IMR-90 (cell line): ENCODE results near the gene HPN.

Experiments used
- CTCF ChIP-seq: conservative IDR thresholded peaks from 2 replicates; pipeline ENCODE4 v1.5.1; 2012; ENCODE audit warnings: mild to moderate bottlenecking, low read depth, low read length, improper control_type of control experiment
- ELK1 ChIP-seq: fragments of 150-350 bp; IDR thresholded peaks from 2 replicates; pipeline ENCODE4 v1.6.1; 2016; ENCODE audit warnings: low read depth, mild to moderate bottlenecking, low read length, moderate library complexity, borderline replicate concordance
- FOS ChIP-seq: fragments of 150-350 bp; IDR thresholded peaks from 2 replicates; pipeline ENCODE4 v1.6.1; 2016; ENCODE audit warnings: low read depth, low read length
- MAFK ChIP-seq: IDR thresholded peaks from 2 replicates; pipeline ENCODE4 v1.6.1; 2012; ENCODE audit warnings: low read depth, low read length, improper control_type of control experiment
- MXI1 ChIP-seq: IDR thresholded peaks from 2 replicates; pipeline ENCODE4 v1.6.1; 2012; ENCODE audit warnings: low read depth, mild to moderate bottlenecking, low read length, moderate library complexity, borderline replicate concordance
- POLR2A ChIP-seq: IDR thresholded peaks from 2 replicates; pipeline ENCODE4 v1.6.1; 2012; ENCODE audit warnings: mild to moderate bottlenecking, low read depth, low read length
- RAD21 ChIP-seq: IDR thresholded peaks from 2 replicates; pipeline ENCODE4 v1.6.1; 2012; ENCODE audit warnings: low read length, improper control_type of control experiment
- RCOR1 ChIP-seq: IDR thresholded peaks from 2 replicates; pipeline ENCODE4 v1.6.1; 2012; ENCODE audit warnings: mild to moderate bottlenecking, low read length, improper control_type of control experiment; ENCODE audit not compliant: insufficient replicate concordance
- RFX5 ChIP-seq: IDR thresholded peaks from 2 replicates; pipeline ENCODE4 v1.8.0; 2012; ENCODE audit warnings: low read depth, mild to moderate bottlenecking, low read length, moderate library complexity
- USF2 ChIP-seq: fragments of 150-350 bp; IDR thresholded peaks from 2 replicates; pipeline ENCODE4 v1.6.1; 2017; ENCODE audit warnings: mild to moderate bottlenecking, antibody characterized with exemption, low read length, low read depth

- no peak for TF ChIP-seq USF2
- TF ChIP-seq POLR2A = no peak
- no peak for TF ChIP-seq CTCF
- TF ChIP-seq RCOR1 = no peak
- no peak for TF ChIP-seq FOS
- no peak for TF ChIP-seq RAD21
- TF ChIP-seq RFX5 = no peak
- no peak for TF ChIP-seq MAFK
- no peak for TF ChIP-seq MXI1
- no peak for TF ChIP-seq ELK1
Measured at GRCh38 chr19:35025969-35026368, 15.6 kb upstream of the HPN start.
